Thyroid gland (tissue), 4 donors: Measurements from ENCODE around the gene CENPN. TPM values are rescaled to one million over a fixed set of nuclear protein-coding genes. Genes with fewer than 3 reads are reported as not detected.

Source experiments
- DNase-seq, 2 donors: peaks; one replicate each; pipeline ENCODE4 v3.0.0-alpha.2; 2019
- H3K27ac ChIP-seq, 3 donors: fragments of 200-600 bp; sonication (generic); 1 replicate in 2 of 3; 2 replicates in 1 of 3; pipeline ENCODE4 v1.5.1; 2016 to 2019; ENCODE audit warnings: mild to moderate bottlenecking in 1 of 3, moderate library complexity in 1 of 3
- H3K27me3 ChIP-seq: fragments of 200-600 bp; sonication (generic); one replicate; pipeline ENCODE4 v1.5.1; 2019
- H3K36me3 ChIP-seq, 2 donors: fragments of 200-600 bp; sonication (generic); one replicate each; pipeline ENCODE4 v1.5.1; 2016 to 2019
- H3K4me1 ChIP-seq, 2 donors: fragments of 200-600 bp; sonication (generic); one replicate each; pipeline ENCODE4 v1.5.1; 2017 to 2019
- H3K4me3 ChIP-seq, 3 donors: fragments of 200-600 bp; sonication (generic); replicated peaks in 1 of 3; 1 replicate in 2 of 3; 2 replicates in 1 of 3; pipeline ENCODE4 v1.5.1; 2016; ENCODE audit warnings: mild to moderate bottlenecking in 1 of 3
- H3K9me3 ChIP-seq: fragments of 200-600 bp; sonication (generic); one replicate; pipeline ENCODE4 v1.5.1; 2017
- CTCF ChIP-seq, 6 experiments: fragments of 200-600 bp in 3 of 6; fragments of 450-650 bp in 3 of 6; sonication (generic) in 3 of 6; IDR thresholded peaks; one replicate each; pipeline ENCODE4 v1.5.1; 2016 to 2019; ENCODE audit warnings: antibody characterized with exemption in 6 of 6, mild to moderate bottlenecking in 2 of 6, inconsistent platforms in 1 of 6, moderate library complexity in 1 of 6
- POLR2A ChIP-seq, 2 donors: fragments of 450-650 bp; IDR thresholded peaks; one replicate each; pipeline ENCODE4 v1.6.1; 2017; ENCODE audit warnings: antibody characterized with exemption in 2 of 2, mild to moderate bottlenecking in 2 of 2, moderate library complexity in 1 of 2
- WGBS, 2 donors: methylation state at CpG; one replicate each; pipeline ENCODE4 v1.1.5; 2017; 5-methylcytosine and 5-hydroxymethylcytosine counted together
- intact Hi-C: fragments of 100-400 bp; cut with DNase I; formaldehyde crosslinking; loops from one replicate; pipeline ENCODE4 v1.15.1; 2023
- total RNA-seq, 4 donors: library from RNA; depleted of rRNA; stranded (reverse); fragments of >200 nt; gene quantifications; one replicate each; pipeline ENCODE4 v1.2.3, GENCODE V29; 2016

CENPN gene
- total RNA-seq, 4 donors from 2014 or later, result 5.8 to 14.4 (median 6.7) TPM

GRCh38 chr16:81053761-81054160 lies 46.7 kb downstream of the CENPN start:
- DNase-seq, result no peak
- Histone ChIP-seq H3K4me3 (no peak overlapping the region), H3K4me1 (peaks cover 0 to 4% of the 10 kb centered on the region in 2 donors), H3K36me3 (no peaks in the 10 kb centered on the region), H3K27ac (no peak overlapping the region), H3K27me3 (no peaks in the 10 kb centered on the region), H3K9me3 (no peaks in the 10 kb centered on the region)
- intact Hi-C loops, result no loop called here
- TF ChIP-seq CTCF (IDR thresholded peaks at IDR 0.05) (no peak), POLR2A (IDR thresholded peaks at IDR 0.05) (no peak)
- WGBS, 2 donors, result 86 to 88% methylated on average over 11 of the region's 11 CpGs

- H3K9me3 ChIP-seq, result no peaks in the 10 kb centered on the region
- peaks cover 0 to 6% of the 10 kb centered on the region in 2 donors for H3K36me3 ChIP-seq
- H3K27ac ChIP-seq, result no peak overlapping the region
- intact Hi-C loops, result no loop called here
- WGBS, 2 donors, result 88 to 90% methylated on average over 14 of the region's 14 CpGs
- peaks cover 4% of the 10 kb centered on the region in 2 donors for H3K4me1 ChIP-seq
- H3K27me3 ChIP-seq, result no peaks in the 10 kb centered on the region
- TF ChIP-seq POLR2A (IDR thresholded peaks at IDR 0.05) (no peak), CTCF (IDR thresholded peaks at IDR 0.05) (no peak)
- H3K4me3 ChIP-seq, result no peak overlapping the region
- DNase-seq, result no peak
These were observed 53.7 kb downstream of the CENPN start for GRCh38 chr16:81060576-81061306.

- intact Hi-C loops, result no loop called here
- Histone ChIP-seq H3K27me3 (no peaks in the 10 kb centered on the region), H3K4me3 (no peak overlapping the region), H3K36me3 (peaks cover 0 to 6% of the 10 kb centered on the region in 2 donors), H3K27ac (no peak overlapping the region), H3K4me1 (peaks cover 4 to 9% of the 10 kb centered on the region in 2 donors), H3K9me3 (no peaks in the 10 kb centered on the region)
- TF ChIP-seq CTCF (IDR thresholded peaks at IDR 0.05) (no peak), POLR2A (IDR thresholded peaks at IDR 0.05) (no peak)
- WGBS, 2 donors, result 87 to 90% methylated on average over 10 of the region's 10 CpGs
- no peak for DNase-seq
These were observed 54.3 kb downstream of the CENPN start for GRCh38 chr16:81061307-81061640.

- 90 to 92% methylated on average over 10 of the region's 10 CpGs for WGBS, 2 donors
- H3K4me1 ChIP-seq, result peaks cover 4 to 9% of the 10 kb centered on the region in 2 donors
- H3K4me3 ChIP-seq, result no peak overlapping the region
- TF ChIP-seq POLR2A (IDR thresholded peaks at IDR 0.05) (no peak), CTCF (IDR thresholded peaks at IDR 0.05) (no peak)
- no peaks in the 10 kb centered on the region for H3K27me3 ChIP-seq
- no peak for DNase-seq
- peaks cover 0 to 6% of the 10 kb centered on the region in 2 donors for H3K36me3 ChIP-seq
- H3K9me3 ChIP-seq, result no peaks in the 10 kb centered on the region
- intact Hi-C loops, result no loop called here
- no peak overlapping the region for H3K27ac ChIP-seq
These were observed 55.0 kb downstream of the CENPN start for GRCh38 chr16:81061871-81062608.

- TF ChIP-seq CTCF (IDR thresholded peaks at IDR 0.05), result no peak
- TF ChIP-seq POLR2A (IDR thresholded peaks at IDR 0.05), result no peak
- Histone ChIP-seq H3K27me3 (no peaks in the 10 kb centered on the region), H3K27ac (no peak overlapping the region), H3K4me3 (no peak overlapping the region), H3K36me3 (no peaks in the 10 kb centered on the region), H3K4me1 (peaks cover 0 to 9% of the 10 kb centered on the region in 2 donors), H3K9me3 (no peaks in the 10 kb centered on the region)
- DNase-seq, result no peak
- WGBS, 2 donors, result 78 to 79% methylated on average over 4 of the region's 4 CpGs
- intact Hi-C loops, result no loop called here
These were observed 59.7 kb downstream of the CENPN start for GRCh38 chr16:81066681-81067080.
